Neural cell (in vitro differentiated cells): Measurements from ENCODE around the gene CARD18. TPM values are rescaled to one million over a fixed set of nuclear protein-coding genes. Genes with fewer than 3 reads are reported as not detected.

Experiments used
- H2AFZ ChIP-seq: fragments of 200-600, 300-800 bp; sonication (generic), shearing (Covaris generic); 2 replicates; pipeline ENCODE4 v1.6.0; 2014; ENCODE audit warnings: low read depth, mild to moderate bottlenecking, antibody characterized with exemption, low read length, moderate library complexity
- H3F3A ChIP-seq: fragments of 200-600 bp; shearing (Covaris generic); 2 replicates; pipeline ENCODE4 v1.6.1; 2016; ENCODE audit warnings: mild to moderate bottlenecking, moderate library complexity, mixed read lengths, antibody characterized with exemption, low read length; ENCODE audit not compliant: insufficient read depth, poor library complexity, severe bottlenecking
- H3K27ac ChIP-seq: fragments of 200-600, 300-800 bp; sonication (generic), shearing (Covaris generic); 2 replicates; pipeline ENCODE4 v1.5.1; 2014; ENCODE audit warnings: mild to moderate bottlenecking, low read length, moderate library complexity
- H3K27me3 ChIP-seq: fragments of 300-800, 200-600 bp; sonication (generic), shearing (Covaris generic); 2 replicates; pipeline ENCODE4 v1.6.0; 2014; ENCODE audit warnings: mild to moderate bottlenecking, low read depth, low read length, moderate library complexity; ENCODE audit not compliant: insufficient read depth
- H3K36me3 ChIP-seq: fragments of 300-800, 200-600 bp; sonication (generic), shearing (Covaris generic); 2 replicates; pipeline ENCODE4 v1.5.1; 2014; ENCODE audit warnings: mild to moderate bottlenecking, antibody characterized with exemption, low read length, moderate library complexity; ENCODE audit not compliant: insufficient read depth
- H3K4me2 ChIP-seq: fragments of 300-800, 200-600 bp; sonication (generic), shearing (Covaris generic); 2 replicates; pipeline ENCODE4 v1.6.0; 2014; ENCODE audit warnings: mild to moderate bottlenecking, low read length
- H3K4me3 ChIP-seq: fragments of 300-800, 200-600 bp; sonication (generic), shearing (Covaris generic); 2 replicates; pipeline ENCODE4 v1.5.1; 2014; ENCODE audit warnings: mild to moderate bottlenecking, low read length, moderate library complexity
- H3K79me2 ChIP-seq: fragments of 200-600 bp; shearing (Covaris generic); replicated peaks from 2 replicates; pipeline ENCODE4 v1.6.0; 2014; ENCODE audit warnings: mild to moderate bottlenecking, low read length, moderate library complexity; ENCODE audit not compliant: insufficient read depth
- H3K9ac ChIP-seq: fragments of 300-800, 200-600 bp; sonication (generic), shearing (Covaris generic); 2 replicates; pipeline ENCODE4 v1.6.1; 2016; ENCODE audit warnings: mild to moderate bottlenecking, low read length, mixed read lengths
- H3K9me2 ChIP-seq: fragments of 200-600 bp; shearing (Covaris generic); 2 replicates; pipeline ENCODE4 v1.6.1; 2016; ENCODE audit warnings: mild to moderate bottlenecking, low read length, mixed read lengths; ENCODE audit not compliant: insufficient read depth
- H3K9me3 ChIP-seq: fragments of 200-600, 300-800 bp; sonication (generic), shearing (Covaris generic); 2 replicates; pipeline ENCODE4 v1.6.1; 2016; ENCODE audit warnings: mild to moderate bottlenecking, mixed run types, low read length, moderate library complexity, mixed read lengths
- H4K20me1 ChIP-seq: fragments of 200-600 bp; shearing (Covaris generic); 2 replicates; pipeline ENCODE4 v1.6.1; 2016; ENCODE audit warnings: mild to moderate bottlenecking, mixed run types; ENCODE audit not compliant: insufficient read depth
- EP300 ChIP-seq: fragments of 450-650 bp; conservative IDR thresholded peaks from 2 replicates; pipeline ENCODE4 v1.6.1; 2014; ENCODE audit warnings: antibody characterized with exemption, mild to moderate bottlenecking, moderate library complexity; ENCODE audit not compliant: poor library complexity, severe bottlenecking
- EZH2 ChIP-seq: fragments of 200-600, 300-800 bp; shearing (Covaris generic), sonication (generic); IDR thresholded peaks from 2 replicates; pipeline ENCODE4 v1.6.1; 2014; ENCODE audit warnings: antibody characterized with exemption, low read length, borderline replicate concordance, mild to moderate bottlenecking; ENCODE audit not compliant: insufficient read depth, poor library complexity, severe bottlenecking
- MXI1 ChIP-seq: fragments of 450-650 bp; conservative IDR thresholded peaks from 2 replicates; pipeline ENCODE4 v1.6.1; 2014; ENCODE audit warnings: antibody characterized with exemption, mild to moderate bottlenecking; ENCODE audit not compliant: poor library complexity, severe bottlenecking
- POLR2AphosphoS5 ChIP-seq: IDR thresholded peaks from 2 replicates; pipeline ENCODE4 v1.6.1; 2012
- RAD21 ChIP-seq: fragments of 450-650 bp; conservative IDR thresholded peaks from 2 replicates; pipeline ENCODE4 v1.6.1; 2014; ENCODE audit warnings: antibody characterized with exemption, mild to moderate bottlenecking, moderate library complexity
- SMC3 ChIP-seq: fragments of 450-650 bp; conservative IDR thresholded peaks from 2 replicates; pipeline ENCODE4 v1.6.1; 2014; ENCODE audit warnings: antibody characterized with exemption, mild to moderate bottlenecking, moderate library complexity; ENCODE audit not compliant: poor library complexity
- TAF1 ChIP-seq: IDR thresholded peaks from 2 replicates; pipeline ENCODE4 v1.6.1; 2012; ENCODE audit warnings: low read depth
- polyA plus RNA-seq: library from polyadenylated mRNA; depleted of rRNA; stranded (reverse); fragments of >200 nt; gene quantifications from 2 replicates; pipeline ENCODE4 v1.2.3, GENCODE V29; 2014
- TF ChIP-seq, protein P1 (sequence below): fragments of 450-650 bp; IDR thresholded peaks from 2 replicates; pipeline ENCODE4 v1.5.1; 2014; ENCODE audit warnings: antibody characterized with exemption, mild to moderate bottlenecking, moderate library complexity; ENCODE audit not compliant: poor library complexity, severe bottlenecking
- TF ChIP-seq, protein P2 (sequence below): IDR thresholded peaks from 2 replicates; pipeline ENCODE4 v1.6.1; 2012; ENCODE audit warnings: borderline replicate concordance

Gene CARD18
- polyA plus RNA-seq, 1 donor from 2014 or later, result not detected

DNA sequence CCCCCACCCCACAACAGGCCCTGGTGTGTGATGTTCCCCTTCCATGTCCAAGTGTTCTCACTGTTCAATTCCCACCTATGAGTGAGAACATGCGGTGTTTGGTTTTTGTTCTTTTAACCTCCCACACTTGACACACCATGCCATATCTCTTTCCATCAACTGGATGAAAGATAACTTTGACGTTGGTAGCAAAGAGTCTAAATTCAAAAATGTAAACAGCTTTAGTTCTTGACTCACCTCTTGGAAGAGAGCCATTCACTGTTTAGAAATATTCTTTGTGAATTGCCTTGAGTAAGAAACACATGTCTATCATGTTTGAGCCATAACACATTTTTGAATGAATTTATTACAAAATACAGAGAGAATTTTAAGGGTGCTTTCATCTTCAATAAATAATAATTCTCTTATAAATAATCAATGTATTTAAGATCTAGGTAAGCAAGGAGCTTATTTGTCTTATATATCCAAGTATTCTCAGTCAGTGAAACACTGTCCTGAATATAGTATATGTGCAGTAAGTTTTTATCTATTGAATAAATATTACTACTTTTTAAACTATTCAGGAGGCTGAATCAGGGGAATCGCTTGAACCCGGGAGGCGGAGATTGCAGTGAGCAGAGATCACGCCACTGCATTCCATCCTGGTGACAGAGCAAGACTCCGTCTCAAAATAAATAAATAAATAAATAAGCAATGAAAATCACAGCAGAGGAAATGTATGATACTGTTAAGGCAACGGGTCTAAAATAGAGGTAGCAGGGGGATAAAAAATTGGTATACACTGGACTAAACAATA lies 6.7 kb downstream of the CARD18 start:
- no peak overlapping the region for H3K4me3 ChIP-seq
- no peaks in the 10 kb centered on the region for H3K9me2 ChIP-seq
- H3K9me3 ChIP-seq, result no peaks in the 10 kb centered on the region
- no peaks in the 10 kb centered on the region for H3K36me3 ChIP-seq
- H3K9ac ChIP-seq, result no peak overlapping the region
- TF ChIP-seq, protein P1, sequence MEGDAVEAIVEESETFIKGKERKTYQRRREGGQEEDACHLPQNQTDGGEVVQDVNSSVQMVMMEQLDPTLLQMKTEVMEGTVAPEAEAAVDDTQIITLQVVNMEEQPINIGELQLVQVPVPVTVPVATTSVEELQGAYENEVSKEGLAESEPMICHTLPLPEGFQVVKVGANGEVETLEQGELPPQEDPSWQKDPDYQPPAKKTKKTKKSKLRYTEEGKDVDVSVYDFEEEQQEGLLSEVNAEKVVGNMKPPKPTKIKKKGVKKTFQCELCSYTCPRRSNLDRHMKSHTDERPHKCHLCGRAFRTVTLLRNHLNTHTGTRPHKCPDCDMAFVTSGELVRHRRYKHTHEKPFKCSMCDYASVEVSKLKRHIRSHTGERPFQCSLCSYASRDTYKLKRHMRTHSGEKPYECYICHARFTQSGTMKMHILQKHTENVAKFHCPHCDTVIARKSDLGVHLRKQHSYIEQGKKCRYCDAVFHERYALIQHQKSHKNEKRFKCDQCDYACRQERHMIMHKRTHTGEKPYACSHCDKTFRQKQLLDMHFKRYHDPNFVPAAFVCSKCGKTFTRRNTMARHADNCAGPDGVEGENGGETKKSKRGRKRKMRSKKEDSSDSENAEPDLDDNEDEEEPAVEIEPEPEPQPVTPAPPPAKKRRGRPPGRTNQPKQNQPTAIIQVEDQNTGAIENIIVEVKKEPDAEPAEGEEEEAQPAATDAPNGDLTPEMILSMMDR, result no peak
- TF ChIP-seq TAF1 (no peak), MXI1 (no peak), EP300 (no peak), EZH2 (no peak), RAD21 (no peak)
- no peaks in the 10 kb centered on the region for H3F3A ChIP-seq
- no peaks in the 10 kb centered on the region for H3K79me2 ChIP-seq
- no peak overlapping the region for H2AFZ ChIP-seq
- H4K20me1 ChIP-seq, result no peaks in the 10 kb centered on the region
- H3K27me3 ChIP-seq, result no peaks in the 10 kb centered on the region
- no peak overlapping the region for H3K4me2 ChIP-seq
- H3K27ac ChIP-seq, result no peak overlapping the region

DNA sequence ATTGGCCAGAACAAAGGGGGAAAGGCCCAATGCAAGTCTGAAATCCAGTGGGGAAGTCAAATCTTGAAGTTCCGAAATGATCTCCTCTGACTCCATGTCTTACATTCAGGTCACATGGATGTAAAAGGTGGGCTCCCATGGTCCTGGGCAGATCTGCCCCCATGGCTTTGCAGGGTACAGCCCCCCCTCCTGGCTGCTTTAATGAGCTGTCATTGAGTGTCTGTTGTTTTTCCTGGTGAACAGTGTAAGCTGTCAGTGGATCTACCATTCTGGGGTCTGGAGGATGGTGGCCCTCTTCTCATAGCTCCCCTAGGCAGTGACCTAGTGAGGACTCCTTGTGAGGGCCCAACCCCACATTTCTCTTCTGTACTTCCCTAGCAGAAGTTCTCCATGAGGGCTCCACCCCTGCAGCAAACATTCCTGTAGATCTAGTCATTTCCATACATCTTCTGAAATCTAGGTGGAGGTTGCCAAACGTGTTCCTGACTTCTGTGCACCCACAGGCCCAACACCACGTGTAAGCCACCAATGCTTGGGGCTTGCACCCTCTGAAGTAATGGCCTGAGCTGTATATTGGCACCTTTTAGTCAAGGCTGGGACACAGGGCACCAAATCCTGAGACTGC lies 9.3 kb downstream of the CARD18 start:
- Histone ChIP-seq H3K4me3 (no peak overlapping the region), H3K9ac (no peak overlapping the region), H3K27ac (no peak overlapping the region), H3K4me2 (no peak overlapping the region), H3F3A (no peaks in the 10 kb centered on the region), H3K9me3 (no peaks in the 10 kb centered on the region), H4K20me1 (no peaks in the 10 kb centered on the region), H2AFZ (no peak overlapping the region), H3K36me3 (no peaks in the 10 kb centered on the region), H3K9me2 (no peaks in the 10 kb centered on the region), H3K27me3 (no peaks in the 10 kb centered on the region), H3K79me2 (no peaks in the 10 kb centered on the region)
- TF ChIP-seq TAF1 (no peak), POLR2AphosphoS5 (no peak), EZH2 (no peak), MXI1 (no peak), RAD21 (no peak), EP300 (no peak), SMC3 (no peak)
- TF ChIP-seq, protein P2, sequence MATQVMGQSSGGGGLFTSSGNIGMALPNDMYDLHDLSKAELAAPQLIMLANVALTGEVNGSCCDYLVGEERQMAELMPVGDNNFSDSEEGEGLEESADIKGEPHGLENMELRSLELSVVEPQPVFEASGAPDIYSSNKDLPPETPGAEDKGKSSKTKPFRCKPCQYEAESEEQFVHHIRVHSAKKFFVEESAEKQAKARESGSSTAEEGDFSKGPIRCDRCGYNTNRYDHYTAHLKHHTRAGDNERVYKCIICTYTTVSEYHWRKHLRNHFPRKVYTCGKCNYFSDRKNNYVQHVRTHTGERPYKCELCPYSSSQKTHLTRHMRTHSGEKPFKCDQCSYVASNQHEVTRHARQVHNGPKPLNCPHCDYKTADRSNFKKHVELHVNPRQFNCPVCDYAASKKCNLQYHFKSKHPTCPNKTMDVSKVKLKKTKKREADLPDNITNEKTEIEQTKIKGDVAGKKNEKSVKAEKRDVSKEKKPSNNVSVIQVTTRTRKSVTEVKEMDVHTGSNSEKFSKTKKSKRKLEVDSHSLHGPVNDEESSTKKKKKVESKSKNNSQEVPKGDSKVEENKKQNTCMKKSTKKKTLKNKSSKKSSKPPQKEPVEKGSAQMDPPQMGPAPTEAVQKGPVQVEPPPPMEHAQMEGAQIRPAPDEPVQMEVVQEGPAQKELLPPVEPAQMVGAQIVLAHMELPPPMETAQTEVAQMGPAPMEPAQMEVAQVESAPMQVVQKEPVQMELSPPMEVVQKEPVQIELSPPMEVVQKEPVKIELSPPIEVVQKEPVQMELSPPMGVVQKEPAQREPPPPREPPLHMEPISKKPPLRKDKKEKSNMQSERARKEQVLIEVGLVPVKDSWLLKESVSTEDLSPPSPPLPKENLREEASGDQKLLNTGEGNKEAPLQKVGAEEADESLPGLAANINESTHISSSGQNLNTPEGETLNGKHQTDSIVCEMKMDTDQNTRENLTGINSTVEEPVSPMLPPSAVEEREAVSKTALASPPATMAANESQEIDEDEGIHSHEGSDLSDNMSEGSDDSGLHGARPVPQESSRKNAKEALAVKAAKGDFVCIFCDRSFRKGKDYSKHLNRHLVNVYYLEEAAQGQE, result no peak
- TF ChIP-seq, protein P1, result no peak
